Measurements from ENCODE around the gene BAX. TPM values are rescaled to one million over a fixed set of nuclear protein-coding genes. Genes with fewer than 3 reads are reported as not detected.
A peak's percentile ranks its signal among the peaks of the same experiment; 100 is the strongest.
"Not testable (repeated sequence)": the region's sequence is repeated elsewhere in the genome, so short reads cannot be mapped to it uniquely, and the experiment has no call there.

Gene BAX
- total RNA-seq = 100 to 1,000 TPM in 3 of 5 donors, 10 to 100 TPM in 2; 76.6 to 201 (median 183) TPM
- 56.5 TPM for total RNA-seq (2013)
- 27.5 to 73.3 (median 40.8) reads per million in 29 experiments for total RNA-seq

DNA sequence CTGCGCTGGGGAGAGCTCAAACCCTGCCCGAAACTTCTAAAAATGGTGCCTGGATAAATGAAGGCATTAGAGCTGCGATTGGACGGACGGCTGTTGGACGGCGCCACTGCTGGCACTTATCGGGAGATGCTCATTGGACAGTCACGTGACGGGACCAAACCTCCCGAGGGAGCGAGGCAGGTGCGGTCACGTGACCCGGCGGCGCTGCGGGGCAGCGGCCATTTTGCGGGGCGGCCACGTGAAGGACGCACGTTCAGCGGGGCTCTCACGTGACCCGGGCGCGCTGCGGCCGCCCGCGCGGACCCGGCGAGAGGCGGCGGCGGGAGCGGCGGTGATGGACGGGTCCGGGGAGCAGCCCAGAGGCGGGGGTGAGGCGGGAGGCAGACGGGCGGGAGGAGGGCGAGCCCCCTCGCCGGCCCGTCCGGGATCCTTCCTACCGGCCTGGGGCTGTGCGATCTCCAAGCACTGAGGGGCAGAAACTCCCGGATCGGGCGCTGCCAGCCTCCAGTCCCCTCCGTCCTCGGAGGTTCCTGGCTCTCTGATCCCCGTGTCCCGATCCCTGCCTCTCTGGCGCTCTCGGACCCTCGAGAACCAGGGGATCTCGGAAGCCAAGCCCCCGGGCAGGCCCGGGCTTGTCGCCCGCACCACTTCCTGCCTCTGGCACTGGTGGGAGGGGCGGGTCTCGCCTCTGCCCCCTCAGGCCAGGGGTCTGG is at the start of gene BAX:
Gene BAX (plus strand): TSS at position 281 of the 713 bp plus-strand sequence. CDS start 54 bp downstream, at position 335.
- ChIA-PET POLR2A (interaction anchor here (0.6 to 0.7 kb wide), 3 partner anchors 11 to 229 kb away, joined by 3 to 5 read pairs (median 5); no protein-coding TSS in a partner anchor), CTCF (interaction anchor here in 1 of 2 donors (0.6 to 2.1 kb wide), 3 partner anchors 16 to 165 kb away, joined by 3 to 8 read pairs (median 5); partner anchors contain the start of gene DHDH)
- Mint-ChIP-seq H3K4me1 (peaks cover 26 to 33% (median 32%) of the 10 kb centered on the region in 3 donors), H3K9me3 (no peaks in the 10 kb centered on the region), H3K27ac (peak within 1 kb of the TSS; percentile 93), H3K27me3 (no peaks in the 10 kb centered on the region), H3K36me3 (peaks cover 17% of the 10 kb centered on the region), H3K4me3 (peak within 1 kb of the TSS; percentile 85 to 92 (median 89))
- Histone ChIP-seq H3K9me3 (no peaks in the 10 kb centered on the region), H3K36me3 (ENCODE audit: control insufficient read depth in 2 of 2, extremely low read depth in 1 of 2, insufficient read depth in 1 of 2, low read length in 1 of 2) (peaks cover 5% of the 10 kb centered on the region in 2 donors), H3K27ac (ENCODE audit: low read length) (peak within 1 kb of the TSS; percentile 83), H3K27me3 (replicated peaks in 1 of 2; ENCODE audit: control insufficient read depth in 2 of 2, extremely low read depth in 1 of 2, insufficient read depth in 2 of 2, low read length in 1 of 2) (no peaks in the 10 kb centered on the region), H3K4me1 (ENCODE audit: control insufficient read depth in 1 of 2, extremely low read depth in 1 of 2, insufficient read depth in 2 of 2, low read length in 2 of 2) (peaks cover 6 to 29% of the 10 kb centered on the region in 2 experiments), H3K4me3 (ENCODE audit: control insufficient read depth in 1 of 2, extremely low read depth in 1 of 2, low read length in 1 of 2) (peak within 1 kb of the TSS; percentile 93 to 100)
- DNase-seq (peak; percentile 45 to 89 (median 70)), ATAC-seq (replicated peaks in 1 of 4) (peak; percentile 91 to 95 (median 92))
- WGBS (ENCODE audit: insufficient coverage) = under 1% methylated on average over 71 of the region's 71 CpGs

GRCh38 chr19:48905664-48906063 is 49.0 kb upstream of the BAX start:
- ChIA-PET CTCF (interaction anchor here (0.5 to 0.6 kb wide), 2 partner anchors 9 to 98 kb away, joined by 4 to 7 read pairs; no protein-coding TSS in a partner anchor), POLR2A (no interaction called here)
- Mint-ChIP-seq H3K36me3 (peaks cover 30% of the 10 kb centered on the region), H3K27ac (no peak overlapping the region), H3K9me3 (no peaks in the 10 kb centered on the region), H3K4me1 (peaks cover 15 to 21% (median 18%) of the 10 kb centered on the region in 3 donors), H3K4me3 (no peak overlapping the region), H3K27me3 (no peaks in the 10 kb centered on the region)
- no peaks in the 10 kb centered on the region for H3K27me3 ChIP-seq (replicated peaks in 1 of 2; ENCODE audit: control insufficient read depth in 2 of 2, extremely low read depth in 1 of 2, insufficient read depth in 2 of 2, low read length in 1 of 2)
- no peak for ATAC-seq (replicated peaks in 1 of 4)
- H3K4me1 ChIP-seq (ENCODE audit: control insufficient read depth in 1 of 2, extremely low read depth in 1 of 2, insufficient read depth in 2 of 2, low read length in 2 of 2) = peaks cover 2 to 22% of the 10 kb centered on the region in 2 experiments
- no peak for DNase-seq
- no peak overlapping the region for H3K27ac ChIP-seq (ENCODE audit: low read length)
- no peaks in the 10 kb centered on the region for H3K9me3 ChIP-seq
- no peak overlapping the region for H3K4me3 ChIP-seq (ENCODE audit: control insufficient read depth in 1 of 2, extremely low read depth in 1 of 2, low read length in 1 of 2)
- H3K36me3 ChIP-seq (ENCODE audit: control insufficient read depth in 2 of 2, extremely low read depth in 1 of 2, insufficient read depth in 1 of 2, low read length in 1 of 2) = peaks cover 3 to 45% of the 10 kb centered on the region in 2 donors
- 96% methylated on average over 4 of the region's 14 CpGs for WGBS (ENCODE audit: insufficient coverage)

DNA sequence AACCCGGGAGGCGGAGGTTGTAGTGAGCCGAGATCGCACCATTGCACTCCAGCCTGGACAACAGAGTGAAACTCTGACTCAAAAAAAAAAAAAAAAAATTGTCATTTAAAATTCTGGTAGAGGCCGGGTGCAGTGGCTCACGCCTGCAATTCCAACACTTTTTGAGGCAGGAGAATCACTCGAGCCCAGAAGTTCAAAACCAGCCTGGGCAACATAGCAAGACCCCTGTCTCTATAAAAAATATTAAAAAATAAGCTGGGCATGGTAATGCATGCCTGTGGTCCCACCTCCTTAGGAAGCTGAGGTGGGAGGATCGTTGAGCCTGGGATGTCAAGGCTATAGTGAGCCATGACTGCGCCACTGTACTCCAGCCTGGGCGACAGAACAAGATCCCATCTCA is 48.4 kb upstream of the BAX start:
- Mint-ChIP-seq H3K4me3 (no peak overlapping the region), H3K4me1 (peaks cover 9 to 14% (median 11%) of the 10 kb centered on the region in 3 donors), H3K9me3 (no peaks in the 10 kb centered on the region), H3K27ac (no peak overlapping the region), H3K27me3 (no peaks in the 10 kb centered on the region), H3K36me3 (peaks cover 35% of the 10 kb centered on the region)
- ChIA-PET CTCF (interaction anchor here (0.5 to 0.7 kb wide), 3 partner anchors 190 to 1609 kb away, joined by 3 to 7 read pairs (median 3); no protein-coding TSS in a partner anchor), POLR2A (interaction anchor here in 1 of 2 donors (0.6 kb wide), 1 partner anchor 99 kb away, joined by 5 read pairs; no protein-coding TSS in a partner anchor)
- Histone ChIP-seq H3K4me3 (ENCODE audit: control insufficient read depth in 1 of 2, extremely low read depth in 1 of 2, low read length in 1 of 2) (no peak overlapping the region), H3K27ac (ENCODE audit: low read length) (no peak overlapping the region), H3K9me3 (no peaks in the 10 kb centered on the region), H3K27me3 (replicated peaks in 1 of 2; ENCODE audit: control insufficient read depth in 2 of 2, extremely low read depth in 1 of 2, insufficient read depth in 2 of 2, low read length in 1 of 2) (no peaks in the 10 kb centered on the region), H3K36me3 (ENCODE audit: control insufficient read depth in 2 of 2, extremely low read depth in 1 of 2, insufficient read depth in 1 of 2, low read length in 1 of 2) (peaks cover 3 to 52% of the 10 kb centered on the region in 2 donors), H3K4me1 (ENCODE audit: control insufficient read depth in 1 of 2, extremely low read depth in 1 of 2, insufficient read depth in 2 of 2, low read length in 2 of 2) (peaks cover 0 to 15% of the 10 kb centered on the region in 2 experiments)
- 100% methylated on average over 3 of the region's 10 CpGs for WGBS (ENCODE audit: insufficient coverage)
- ATAC-seq (replicated peaks in 1 of 4) (no peak), DNase-seq (no peak)

GRCh38 chr19:48907671-48908070 is 47.0 kb upstream of the BAX start:
- Histone ChIP-seq H3K36me3 (ENCODE audit: control insufficient read depth in 2 of 2, extremely low read depth in 1 of 2, insufficient read depth in 1 of 2, low read length in 1 of 2) (peaks cover 3 to 63% of the 10 kb centered on the region in 2 donors), H3K4me1 (ENCODE audit: control insufficient read depth in 1 of 2, extremely low read depth in 1 of 2, insufficient read depth in 2 of 2, low read length in 2 of 2) (peaks cover 0 to 5% of the 10 kb centered on the region in 2 experiments), H3K9me3 (no peaks in the 10 kb centered on the region), H3K27me3 (replicated peaks in 1 of 2; ENCODE audit: control insufficient read depth in 2 of 2, extremely low read depth in 1 of 2, insufficient read depth in 2 of 2, low read length in 1 of 2) (no peaks in the 10 kb centered on the region), H3K4me3 (ENCODE audit: control insufficient read depth in 1 of 2, extremely low read depth in 1 of 2, low read length in 1 of 2) (no peak overlapping the region), H3K27ac (ENCODE audit: low read length) (no peak overlapping the region)
- DNase-seq = peak in 1 of 35 experiments; percentile 3
- whole genome bisulfite sequencing (ENCODE audit: insufficient coverage) = 94% methylated on average over 12 of the region's 14 CpGs
- CTCF ChIA-PET = no interaction called here
- no peak for ATAC-seq (replicated peaks in 1 of 4)
- Mint-ChIP-seq H3K4me1 (peaks cover 0 to 1% (median under 1%) of the 10 kb centered on the region in 3 donors), H3K36me3 (peaks cover 35% of the 10 kb centered on the region), H3K27me3 (no peaks in the 10 kb centered on the region), H3K9me3 (no peaks in the 10 kb centered on the region), H3K4me3 (no peak overlapping the region), H3K27ac (no peak overlapping the region)
- POLR2A ChIA-PET = interaction anchor here in 1 of 2 donors (0.7 kb wide), 1 partner anchor 92 kb away, joined by 12 read pairs; no protein-coding TSS in a partner anchor

DNA sequence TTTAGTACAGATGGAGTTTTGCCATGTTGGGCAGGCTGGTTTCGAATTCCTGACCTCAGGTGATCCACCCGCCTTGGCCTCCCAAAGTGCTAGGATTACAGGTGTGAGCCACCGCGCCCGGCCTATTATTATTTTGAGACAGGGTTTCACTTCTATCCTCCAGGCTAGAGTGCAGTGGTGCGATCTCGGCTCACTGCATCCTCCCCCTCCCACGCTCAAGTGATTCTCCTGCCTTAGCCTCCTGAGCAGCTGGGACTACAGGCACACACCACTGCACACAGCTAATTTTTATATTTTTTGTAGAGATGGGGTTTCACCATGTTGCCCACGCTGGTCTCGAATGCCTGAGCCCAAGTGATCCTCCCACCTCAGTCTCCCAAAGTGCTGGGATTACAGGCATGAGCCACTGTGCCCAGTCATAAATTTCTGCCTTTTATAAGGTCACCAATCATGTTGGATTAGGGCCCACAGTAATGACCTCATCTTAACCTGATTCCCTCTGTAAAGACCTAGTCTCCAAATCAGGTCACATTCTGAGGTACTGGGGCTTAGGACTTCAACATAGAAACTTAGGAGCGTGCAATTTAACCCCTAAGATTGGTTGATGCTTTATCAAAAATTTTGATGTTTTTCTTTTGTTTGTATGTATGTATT is 45.1 kb upstream of the BAX start:
- H3K9me3 ChIP-seq; H3K4me1 Mint-ChIP-seq; H3K27me3 Mint-ChIP-seq; DNase-seq; H3K9me3 Mint-ChIP-seq; POLR2A ChIA-PET; H3K4me3 Mint-ChIP-seq; H3K27ac ChIP-seq (ENCODE audit: low read length); H3K27me3 ChIP-seq (replicated peaks in 1 of 2; ENCODE audit: control insufficient read depth in 2 of 2, extremely low read depth in 1 of 2, insufficient read depth in 2 of 2, low read length in 1 of 2); H3K4me3 ChIP-seq (ENCODE audit: control insufficient read depth in 1 of 2, extremely low read depth in 1 of 2, low read length in 1 of 2); CTCF ChIA-PET; H3K4me1 ChIP-seq (ENCODE audit: control insufficient read depth in 1 of 2, extremely low read depth in 1 of 2, insufficient read depth in 2 of 2, low read length in 2 of 2); ATAC-seq (replicated peaks in 1 of 4); H3K27ac Mint-ChIP-seq: not testable (repeated sequence)
- H3K36me3 Mint-ChIP-seq = peaks cover 46% of the 10 kb centered on the region
- WGBS (ENCODE audit: insufficient coverage) = no CpG with 5 or more reads among the region's 11 CpGs
- H3K36me3 ChIP-seq (ENCODE audit: control insufficient read depth in 2 of 2, extremely low read depth in 1 of 2, insufficient read depth in 1 of 2, low read length in 1 of 2) = peaks cover 9 to 79% of the 10 kb centered on the region in 2 donors

GRCh38 chr19:48910803-48911202 is 43.9 kb upstream of the BAX start:
- DNase-seq (no peak), ATAC-seq (replicated peaks in 1 of 4) (no peak)
- no peaks in the 10 kb centered on the region for H3K27me3 ChIP-seq (replicated peaks in 1 of 2; ENCODE audit: control insufficient read depth in 2 of 2, extremely low read depth in 1 of 2, insufficient read depth in 2 of 2, low read length in 1 of 2)
- no peaks in the 10 kb centered on the region for H3K9me3 ChIP-seq
- H3K4me3 Mint-ChIP-seq = no peak overlapping the region
- WGBS (ENCODE audit: insufficient coverage) = 100% methylated on average over 2 of the region's 2 CpGs
- no peak overlapping the region for H3K27ac Mint-ChIP-seq
- ChIA-PET CTCF (no interaction called here), POLR2A (interaction anchor here in 1 of 2 donors (0.7 kb wide), 1 partner anchor 83 kb away, joined by 3 read pairs; the partner anchor contains the start of gene RUVBL2)
- H3K36me3 ChIP-seq (ENCODE audit: control insufficient read depth in 2 of 2, extremely low read depth in 1 of 2, insufficient read depth in 1 of 2, low read length in 1 of 2) = peaks cover 6 to 78% of the 10 kb centered on the region in 2 donors
- no peaks in the 10 kb centered on the region for H3K4me1 ChIP-seq (ENCODE audit: control insufficient read depth in 1 of 2, extremely low read depth in 1 of 2, insufficient read depth in 2 of 2, low read length in 2 of 2)
- no peak overlapping the region for H3K27ac ChIP-seq (ENCODE audit: low read length)
- no peaks in the 10 kb centered on the region for H3K4me1 Mint-ChIP-seq
- no peaks in the 10 kb centered on the region for H3K27me3 Mint-ChIP-seq
- H3K9me3 Mint-ChIP-seq = no peaks in the 10 kb centered on the region
- H3K4me3 ChIP-seq (ENCODE audit: control insufficient read depth in 1 of 2, extremely low read depth in 1 of 2, low read length in 1 of 2) = no peak overlapping the region
- peaks cover 38% of the 10 kb centered on the region for H3K36me3 Mint-ChIP-seq
